ENCODE measurements around the gene ZBED1. TPM values are rescaled to one million over a fixed set of nuclear protein-coding genes. Genes with fewer than 3 reads are reported as not detected.
A peak's percentile ranks its signal among the peaks of the same experiment; 100 is the strongest.

Gene ZBED1
- total and polyA plus RNA-seq, 4 donors, result 13.5 to 36.7 (median 32.0) TPM

GRCh38 chrX:2499507-2499906 is 1.3 kb downstream of the ZBED1 start:
- peak overlapping the region; percentile 86 for H3K4me3 ChIP-seq
- peaks cover 6 to 27% (median 12%) of the 10 kb centered on the region in 5 donors for H3K4me1 ChIP-seq (ENCODE audit: control insufficient read depth in 5 of 5, insufficient read depth in 5 of 5, low read length in 5 of 5)
- peak overlapping the region; percentile 25 to 88 for H3K9ac ChIP-seq (ENCODE audit: insufficient read depth in 1 of 2, low read length in 2 of 2)
- H3K36me3 ChIP-seq (ENCODE audit: control insufficient read depth in 4 of 4, insufficient read depth in 4 of 4, low read length in 4 of 4), result peaks cover 0 to 4% (median 0%) of the 10 kb centered on the region in 4 donors
- peaks cover 0 to 2% (median 0%) of the 10 kb centered on the region in 4 donors for H3K9me3 ChIP-seq (ENCODE audit: control insufficient read depth in 4 of 4, insufficient read depth in 3 of 4, low read length in 3 of 4)
- H3K27me3 ChIP-seq (ENCODE audit: control insufficient read depth in 3 of 3, insufficient read depth in 3 of 3, low read length in 2 of 3), result no peaks in the 10 kb centered on the region
- ATAC-seq (ENCODE audit: insufficient read depth, low FRiP score) (no peak), DNase-seq (no peak)
- TF ChIP-seq CTCF (IDR thresholded peaks at IDR 0.05; ENCODE audit: control extremely low read depth, extremely low read depth), result no peak
- peak overlapping the region; percentile 64 to 99 for H3K27ac ChIP-seq (ENCODE audit: low read depth in 1 of 2, low read length in 1 of 2)
- whole genome bisulfite sequencing, 2 donors, result 91% methylated on average over 8 of the region's 8 CpGs

GRCh38 chrX:2498781-2499302 is 1.9 kb downstream of the ZBED1 start:
- Histone ChIP-seq H3K9ac (ENCODE audit: insufficient read depth in 1 of 2, low read length in 2 of 2) (peak overlapping the region; percentile 13 to 88), H3K4me1 (ENCODE audit: control insufficient read depth in 5 of 5, insufficient read depth in 5 of 5, low read length in 5 of 5) (peaks cover 6 to 27% (median 12%) of the 10 kb centered on the region in 5 donors), H3K27me3 (ENCODE audit: control insufficient read depth in 3 of 3, insufficient read depth in 3 of 3, low read length in 2 of 3) (no peaks in the 10 kb centered on the region), H3K4me3 (peak overlapping the region; percentile 24), H3K27ac (ENCODE audit: low read depth in 1 of 2, low read length in 1 of 2) (peak overlapping the region; percentile 64 to 99), H3K9me3 (ENCODE audit: control insufficient read depth in 4 of 4, insufficient read depth in 3 of 4, low read length in 3 of 4) (peaks cover 0 to 2% (median 0%) of the 10 kb centered on the region in 4 donors), H3K36me3 (ENCODE audit: control insufficient read depth in 4 of 4, insufficient read depth in 4 of 4, low read length in 4 of 4) (peaks cover 0 to 4% (median 0%) of the 10 kb centered on the region in 4 donors)
- peak; percentile 26 to 81 (median 79) for DNase-seq
- no peak for ATAC-seq (ENCODE audit: insufficient read depth, low FRiP score)
- no peak for TF ChIP-seq CTCF (IDR thresholded peaks at IDR 0.05; ENCODE audit: control extremely low read depth, extremely low read depth)
- 28 to 33% methylated on average over 10 of the region's 10 CpGs for WGBS, 2 donors

- Histone ChIP-seq H3K27ac (ENCODE audit: low read depth in 1 of 2, low read length in 1 of 2) (peak overlapping the region; percentile 48 to 99), H3K9ac (ENCODE audit: insufficient read depth in 1 of 2, low read length in 2 of 2) (peak overlapping the region; percentile 13 to 88), H3K4me1 (ENCODE audit: control insufficient read depth in 5 of 5, insufficient read depth in 5 of 5, low read length in 5 of 5) (peaks cover 6 to 27% (median 12%) of the 10 kb centered on the region in 5 donors), H3K36me3 (ENCODE audit: control insufficient read depth in 4 of 4, insufficient read depth in 4 of 4, low read length in 4 of 4) (peaks cover 0 to 4% (median 0%) of the 10 kb centered on the region in 4 donors), H3K27me3 (ENCODE audit: control insufficient read depth in 3 of 3, insufficient read depth in 3 of 3, low read length in 2 of 3) (no peaks in the 10 kb centered on the region), H3K9me3 (ENCODE audit: control insufficient read depth in 4 of 4, insufficient read depth in 3 of 4, low read length in 3 of 4) (peaks cover 0 to 2% (median 0%) of the 10 kb centered on the region in 4 donors), H3K4me3 (no peak overlapping the region)
- DNase-seq (peak; percentile 28 to 70 (median 68)), ATAC-seq (ENCODE audit: insufficient read depth, low FRiP score) (no peak)
- WGBS, 2 donors, result 45 to 72% methylated on average over 11 of the region's 11 CpGs
- TF ChIP-seq CTCF (IDR thresholded peaks at IDR 0.05; ENCODE audit: control extremely low read depth, extremely low read depth), result no peak
These were observed 2.6 kb downstream of the ZBED1 start for GRCh38 chrX:2497961-2498780.

Measured in lung (tissue), 12 donors.